Ecto neural progenitor cell (in vitro differentiated cells): ENCODE measurements around the gene DCAF4L1.

Experiments
- DNase-seq: peaks from one replicate; pipeline ENCODE4 v3.0.0-alpha.2; 2018; ENCODE audit warnings: low spot score

The DCAF4L1 gene

GRCh38 chr4:41990365-41991111 lies 9.0 kb downstream of the DCAF4L1 start, which contains the start of gene SLC30A9:
SLC30A9 (plus strand) TSS chr4:41990530; CDS start chr4:41990652, 122 bp downstream.
- peak; percentile 94 for DNase-seq

- DNase-seq, result no peak
Measured at GRCh38 chr4:41991916-41992767, 10.6 kb downstream of the DCAF4L1 start.

- no peak for DNase-seq
Measured at GRCh38 chr4:41992967-41993857, 11.7 kb downstream of the DCAF4L1 start.

GRCh38 chr4:41994461-41994985 lies 13.0 kb downstream of the DCAF4L1 start:
- no peak for DNase-seq

DNA sequence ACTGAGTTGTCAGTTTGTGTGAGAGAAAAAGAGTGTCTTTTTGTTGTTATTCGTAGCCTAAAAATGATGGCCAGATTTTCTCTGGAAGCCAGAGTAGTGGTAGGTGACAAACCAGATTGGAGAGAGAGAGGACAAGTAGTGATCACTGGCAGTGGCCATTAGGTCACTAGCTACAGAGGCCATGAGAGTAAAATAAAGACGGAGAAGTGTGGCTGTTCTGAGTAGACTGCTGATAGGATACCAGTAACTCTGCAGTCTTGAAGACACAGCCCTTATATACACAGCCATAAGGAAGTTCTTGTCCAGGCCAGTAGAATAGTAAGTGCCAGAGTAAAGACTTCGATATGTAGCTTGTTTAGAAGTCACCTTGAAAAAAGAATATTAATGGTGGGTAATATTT lies 16.5 kb downstream of the DCAF4L1 start:
- DNase-seq, result no peak

DNA sequence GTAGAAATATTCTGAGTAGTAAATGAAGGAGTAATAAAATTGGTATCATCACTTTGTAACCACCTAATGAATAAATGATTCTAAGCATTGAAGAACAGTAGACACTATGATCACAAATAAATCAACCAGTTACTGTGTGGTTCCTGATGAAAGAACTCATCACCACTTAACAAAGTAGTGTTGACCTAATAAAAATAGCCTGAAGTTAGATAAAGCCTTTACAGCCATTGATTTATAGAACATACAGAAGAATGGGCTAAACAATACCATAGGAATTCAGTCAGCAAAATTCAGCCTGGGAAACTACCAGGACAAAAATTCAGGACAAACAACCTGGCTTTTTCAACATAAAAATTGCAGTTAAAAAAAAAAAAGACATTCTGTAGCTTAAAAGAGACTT lies 17.8 kb downstream of the DCAF4L1 start:
- no peak for DNase-seq

DNA sequence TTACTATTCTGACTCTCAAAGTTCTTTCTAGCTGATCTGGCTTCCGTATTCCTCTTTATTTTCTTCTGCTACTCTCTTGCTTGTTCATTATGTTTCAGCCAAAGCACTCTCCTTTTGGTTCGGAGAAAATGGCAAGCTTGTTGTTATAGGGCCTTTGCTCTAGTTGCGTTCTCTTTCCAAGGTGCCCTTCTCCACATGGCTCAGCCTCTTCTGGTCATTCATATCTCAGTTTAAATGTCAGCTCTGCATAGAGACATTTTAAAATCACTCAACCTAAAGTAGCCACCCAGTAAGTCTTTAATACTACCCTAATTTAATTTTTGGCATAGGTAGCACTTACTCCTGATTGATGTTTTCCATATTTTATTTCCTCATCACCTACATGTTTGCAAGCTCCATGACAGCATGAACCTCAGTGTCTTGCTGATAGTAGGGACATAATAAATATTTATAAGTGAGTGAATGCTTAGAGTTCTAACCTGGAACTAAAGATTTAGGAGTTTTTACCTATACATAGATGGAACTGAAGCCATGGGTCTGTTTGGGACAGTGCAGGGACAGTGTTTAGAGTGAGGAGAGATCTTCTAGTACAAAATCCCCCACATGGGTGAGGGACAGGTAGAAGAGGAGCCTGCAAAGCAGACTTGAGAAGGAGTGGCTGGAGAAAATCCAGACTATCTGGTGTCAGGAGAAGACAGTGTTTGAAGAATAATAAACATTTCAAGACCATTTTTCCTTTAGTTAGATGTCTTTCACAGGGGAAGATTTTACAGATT lies 26.6 kb downstream of the DCAF4L1 start:
- DNase-seq, result no peak

- DNase-seq, result no peak
Measured at GRCh38 chr4:42015438-42015837, 33.9 kb downstream of the DCAF4L1 start.

DNA sequence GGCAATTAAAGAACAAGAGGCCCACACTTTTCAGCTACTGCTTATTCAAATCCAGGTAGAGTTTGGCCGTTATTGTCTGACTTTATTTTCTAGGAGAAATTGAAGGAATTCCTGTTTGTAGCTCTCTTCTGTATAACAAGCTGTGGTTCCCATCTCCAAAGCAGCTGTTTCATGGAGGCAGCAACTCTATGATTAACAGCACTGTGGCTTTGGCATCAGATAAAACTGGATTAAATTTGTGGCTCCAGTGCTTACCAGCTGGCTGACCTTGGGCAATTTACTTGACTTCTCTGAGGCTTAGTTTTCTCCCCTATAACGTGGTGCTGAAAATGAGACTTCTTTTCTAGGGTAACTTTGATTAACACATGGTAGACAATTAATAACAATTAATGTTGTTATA lies 36.9 kb downstream of the DCAF4L1 start:
- no peak for DNase-seq
